Epithelial cell of proximal tubule (primary cell): Measurements from ENCODE around the gene CCDC7. TPM values are rescaled to one million over a fixed set of nuclear protein-coding genes. Genes with fewer than 3 reads are reported as not detected.
"Not testable (repeated sequence)": the region's sequence is repeated elsewhere in the genome, so short reads cannot be mapped to it uniquely, and the experiment has no call there.

ENCODE experiments used
- DNase-seq: peaks from one replicate; pipeline ENCODE4 v3.0.0-alpha.2; 2011; ENCODE audit warnings: low read depth
- H3K4me3 ChIP-seq: 2 replicates; pipeline ENCODE4 v1.5.1; 2011; ENCODE audit warnings: low read depth, mild to moderate bottlenecking, low read length
- CTCF ChIP-seq: conservative IDR thresholded peaks from 2 replicates; pipeline ENCODE4 v1.5.1; 2012; ENCODE audit warnings: low read depth, mild to moderate bottlenecking, low read length
- total RNA-seq: library from RNA; depleted of rRNA; stranded (reverse); fragments of >200 nt; gene quantifications from 2 replicates; pipeline ENCODE4 v1.2.3, GENCODE V29; 2015

Gene CCDC7
- total RNA-seq, 1 donor from 2014 or later, result 1.3 TPM

- no peak overlapping the region for H3K4me3 ChIP-seq
- TF ChIP-seq CTCF, result no peak
- DNase-seq, result no peak
Measured at GRCh38 chr10:32454148-32454547, 8.2 kb downstream of the CCDC7 start.

- no peak for DNase-seq
- no peak overlapping the region for H3K4me3 ChIP-seq
- no peak for TF ChIP-seq CTCF
Measured at GRCh38 chr10:32459051-32459698, 13.2 kb downstream of the CCDC7 start.

- TF ChIP-seq CTCF, result no peak
Measured at GRCh38 chr10:32461203-32461602, 15.3 kb downstream of the CCDC7 start.

GRCh38 chr10:32471232-32471631, 25.3 kb downstream of the CCDC7 start:
- no peak overlapping the region for H3K4me3 ChIP-seq
- no peak for TF ChIP-seq CTCF
- DNase-seq, result no peak

More at GRCh38 chr10:32461203-32461602, 15.3 kb downstream of the CCDC7 start:
- no peak for DNase-seq
- H3K4me3 ChIP-seq, result no peak overlapping the region

GRCh38 chr10:32477499-32477898, 31.6 kb downstream of the CCDC7 start:
- no peak for TF ChIP-seq CTCF
- no peak for DNase-seq
- no peak overlapping the region for H3K4me3 ChIP-seq

GRCh38 chr10:32481606-32482005, 35.7 kb downstream of the CCDC7 start:
- no peak for DNase-seq
- H3K4me3 ChIP-seq, result no peak overlapping the region
- no peak for TF ChIP-seq CTCF

- not testable (repeated sequence) for DNase-seq, H3K4me3 ChIP-seq
Measured at GRCh38 chr10:32483019-32483502, 37.1 kb downstream of the CCDC7 start.

GRCh38 chr10:32488038-32488437, 42.1 kb downstream of the CCDC7 start:
- not testable (repeated sequence) for H3K4me3 ChIP-seq, DNase-seq
